Lung (tissue), 12 donors: ENCODE measurements around the gene ALS2CL. TPM values are rescaled to one million over a fixed set of nuclear protein-coding genes. Genes with fewer than 3 reads are reported as not detected.

Experiments used
- ATAC-seq: fragments of 200-7000 bp; cut with Tn5 transposase; one replicate; pipeline ENCODE4 v1.9.1; 2020; ENCODE audit warnings: moderate number of reproducible peaks; ENCODE audit not compliant: insufficient read depth, low FRiP score
- DNase-seq, 3 donors: peaks; one replicate each; pipeline ENCODE4 v3.0.0-alpha.2; 2013 to 2017
- H3K27ac ChIP-seq, 2 donors: one replicate each; pipeline ENCODE4 v1.5.1; 2013; ENCODE audit warnings: mild to moderate bottlenecking in 2 of 2, moderate library complexity in 2 of 2, control low read depth in 1 of 2, inconsistent platforms in 1 of 2, low read depth in 1 of 2, low read length in 1 of 2
- H3K27me3 ChIP-seq, 3 donors: one replicate each; pipeline ENCODE4 v1.5.1; 2013; ENCODE audit warnings: low read length in 2 of 3; ENCODE audit not compliant: control insufficient read depth in 3 of 3, insufficient read depth in 3 of 3
- H3K36me3 ChIP-seq, 4 donors: one replicate each; pipeline ENCODE4 v1.5.1; 2013; ENCODE audit warnings: low read length in 4 of 4, mild to moderate bottlenecking in 1 of 4, moderate library complexity in 1 of 4; ENCODE audit not compliant: control insufficient read depth in 4 of 4, insufficient read depth in 4 of 4
- H3K4me1 ChIP-seq, 5 donors: one replicate each; pipeline ENCODE4 v1.5.1; 2013; ENCODE audit warnings: low read length in 5 of 5, mild to moderate bottlenecking in 2 of 5, moderate library complexity in 1 of 5; ENCODE audit not compliant: control insufficient read depth in 5 of 5, insufficient read depth in 5 of 5
- H3K4me3 ChIP-seq: one replicate; pipeline ENCODE4 v1.5.1; 2013; ENCODE audit warnings: mild to moderate bottlenecking, control low read depth, moderate library complexity
- H3K9ac ChIP-seq, 2 donors: one replicate each; pipeline ENCODE4 v1.5.1; 2013; ENCODE audit warnings: low read length in 2 of 2, control low read depth in 1 of 2; ENCODE audit not compliant: insufficient read depth in 1 of 2
- H3K9me3 ChIP-seq, 4 donors: one replicate each; pipeline ENCODE4 v1.5.1; 2013; ENCODE audit warnings: low read length in 3 of 4, mild to moderate bottlenecking in 1 of 4, moderate library complexity in 1 of 4; ENCODE audit not compliant: control insufficient read depth in 4 of 4, insufficient read depth in 3 of 4
- CTCF ChIP-seq: IDR thresholded peaks from 2 replicates; pipeline ENCODE4 v1.5.1; 2012; ENCODE audit warnings: mild to moderate bottlenecking; ENCODE audit errors: control extremely low read depth, extremely low read depth
- WGBS, 2 donors: extraction: QIAGEN DNeasy Blood & Tissue Kit; methylation state at CpG; one replicate each; pipeline ENCODE4 v1.1.7; 2013; 5-methylcytosine and 5-hydroxymethylcytosine counted together
- polyA plus RNA-seq, 2 donors: library from polyadenylated mRNA; stranded (reverse); fragments of 200-250 nt; gene quantifications; one replicate each; pipeline ENCODE4 v1.2.1, GENCODE V29; 2013
- total RNA-seq, 2 donors: library from RNA; depleted of rRNA in 1 of 2; stranded (reverse); fragments of >200 nt in 1 of 2; gene quantifications; one replicate each; pipeline ENCODE4 v1.2.1, GENCODE V29; 2014 to 2021
- donor health status: control.
- donor health status: control.
- donor health status: Bipolar disorder and iron deficiency.
- donor health status: healthy.
- donor health status: DM: yes; HTN: yes; CAD: no.

Gene ALS2CL
- total and polyA plus RNA-seq, 4 donors, result 23.6 to 58.5 (median 48.9) TPM

- H3K4me3 ChIP-seq, result no peak overlapping the region
- H3K27ac ChIP-seq, result no peak overlapping the region
- WGBS, 2 donors, result 84 to 85% methylated on average over 13 of the region's 13 CpGs
- no peaks in the 10 kb centered on the region for H3K27me3 ChIP-seq
- DNase-seq (no peak), ATAC-seq (no peak)
- H3K36me3 ChIP-seq, result no peaks in the 10 kb centered on the region
- H3K9ac ChIP-seq, result no peak overlapping the region
- no peak for TF ChIP-seq CTCF
- no peaks in the 10 kb centered on the region for H3K9me3 ChIP-seq
- H3K4me1 ChIP-seq, result no peaks in the 10 kb centered on the region
Observed at GRCh38 chr3:46712191-46713049, 18.9 kb upstream of the ALS2CL start.

GRCh38 chr3:46711760-46712159 lies 18.3 kb upstream of the ALS2CL start:
- WGBS, 2 donors, result 87 to 92% methylated on average over 7 of the region's 7 CpGs
- H3K9me3 ChIP-seq, result no peaks in the 10 kb centered on the region
- no peak overlapping the region for H3K27ac ChIP-seq
- H3K9ac ChIP-seq, result no peak overlapping the region
- no peak overlapping the region for H3K4me3 ChIP-seq
- H3K4me1 ChIP-seq, result peaks cover 0 to 2% (median 0%) of the 10 kb centered on the region in 5 donors
- H3K27me3 ChIP-seq, result no peaks in the 10 kb centered on the region
- H3K36me3 ChIP-seq, result no peaks in the 10 kb centered on the region
- no peak for DNase-seq
- ATAC-seq, result no peak
- TF ChIP-seq CTCF, result no peak

GRCh38 chr3:46711305-46711704 lies 17.8 kb upstream of the ALS2CL start:
- H3K36me3 ChIP-seq, result no peaks in the 10 kb centered on the region
- no peak overlapping the region for H3K27ac ChIP-seq
- no peak for TF ChIP-seq CTCF
- ATAC-seq (no peak), DNase-seq (no peak)
- no peak overlapping the region for H3K4me3 ChIP-seq
- H3K4me1 ChIP-seq, result peaks cover 0 to 6% (median 0%) of the 10 kb centered on the region in 5 donors
- no peaks in the 10 kb centered on the region for H3K9me3 ChIP-seq
- no peaks in the 10 kb centered on the region for H3K27me3 ChIP-seq
- H3K9ac ChIP-seq, result no peak overlapping the region
- 94 to 96% methylated on average over 2 of the region's 2 CpGs for WGBS, 2 donors
